ENCODE measurements around the gene LILRA6.

The LILRA6 gene

DNA sequence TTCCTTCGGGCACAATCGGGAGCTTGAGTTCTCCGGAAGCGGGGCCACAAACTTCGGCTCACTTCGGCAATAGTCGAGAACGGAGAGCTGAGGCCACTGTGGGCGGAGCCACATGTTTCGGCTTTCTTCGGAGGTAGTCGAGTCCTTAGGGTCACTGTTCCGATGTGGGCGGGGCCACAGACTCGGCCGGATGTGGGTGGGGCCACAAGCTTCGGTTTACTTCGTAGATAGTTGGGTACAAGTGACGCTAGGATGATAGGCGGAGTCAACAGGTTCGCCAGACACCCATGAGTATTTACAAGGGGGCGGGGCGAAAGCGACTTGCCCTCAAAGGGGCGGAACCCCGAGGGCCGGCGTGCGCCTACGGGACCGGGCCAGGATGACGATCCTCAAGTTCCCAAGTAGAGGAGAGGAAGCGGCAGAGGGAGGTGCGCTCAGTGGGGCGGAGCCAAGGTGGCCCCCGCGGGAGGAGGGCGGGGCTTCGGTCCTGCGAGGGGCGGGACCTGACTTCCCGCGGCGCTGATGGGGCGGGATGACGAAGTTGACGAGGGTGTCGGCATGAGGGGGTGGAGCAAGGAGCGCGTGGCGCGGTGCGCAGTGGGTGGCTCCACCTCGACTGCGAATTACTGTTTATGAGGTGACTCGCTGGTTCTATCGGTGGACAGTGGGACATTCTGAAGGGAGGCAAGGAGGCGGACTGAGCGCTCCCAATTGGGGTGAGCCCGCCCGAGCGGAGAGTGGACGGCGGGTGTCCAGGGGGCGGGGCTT lies 52.7 kb downstream of the LILRA6 start:
- in situ Hi-C loops (cut with HindIII; ENCODE audit: low sequenced_read_pairs), result no loop called here
- peak; percentile 100 for DNase-seq (ENCODE audit: low read depth, low spot score)
- TF ChIP-seq, protein P1, sequence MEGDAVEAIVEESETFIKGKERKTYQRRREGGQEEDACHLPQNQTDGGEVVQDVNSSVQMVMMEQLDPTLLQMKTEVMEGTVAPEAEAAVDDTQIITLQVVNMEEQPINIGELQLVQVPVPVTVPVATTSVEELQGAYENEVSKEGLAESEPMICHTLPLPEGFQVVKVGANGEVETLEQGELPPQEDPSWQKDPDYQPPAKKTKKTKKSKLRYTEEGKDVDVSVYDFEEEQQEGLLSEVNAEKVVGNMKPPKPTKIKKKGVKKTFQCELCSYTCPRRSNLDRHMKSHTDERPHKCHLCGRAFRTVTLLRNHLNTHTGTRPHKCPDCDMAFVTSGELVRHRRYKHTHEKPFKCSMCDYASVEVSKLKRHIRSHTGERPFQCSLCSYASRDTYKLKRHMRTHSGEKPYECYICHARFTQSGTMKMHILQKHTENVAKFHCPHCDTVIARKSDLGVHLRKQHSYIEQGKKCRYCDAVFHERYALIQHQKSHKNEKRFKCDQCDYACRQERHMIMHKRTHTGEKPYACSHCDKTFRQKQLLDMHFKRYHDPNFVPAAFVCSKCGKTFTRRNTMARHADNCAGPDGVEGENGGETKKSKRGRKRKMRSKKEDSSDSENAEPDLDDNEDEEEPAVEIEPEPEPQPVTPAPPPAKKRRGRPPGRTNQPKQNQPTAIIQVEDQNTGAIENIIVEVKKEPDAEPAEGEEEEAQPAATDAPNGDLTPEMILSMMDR (IDR thresholded peaks at IDR 0.05; ENCODE audit: low read depth, low read length), result no peak
- H3K4me3 ChIP-seq (ENCODE audit: low read depth, low read length), result peak overlapping the region; percentile 84

DNA sequence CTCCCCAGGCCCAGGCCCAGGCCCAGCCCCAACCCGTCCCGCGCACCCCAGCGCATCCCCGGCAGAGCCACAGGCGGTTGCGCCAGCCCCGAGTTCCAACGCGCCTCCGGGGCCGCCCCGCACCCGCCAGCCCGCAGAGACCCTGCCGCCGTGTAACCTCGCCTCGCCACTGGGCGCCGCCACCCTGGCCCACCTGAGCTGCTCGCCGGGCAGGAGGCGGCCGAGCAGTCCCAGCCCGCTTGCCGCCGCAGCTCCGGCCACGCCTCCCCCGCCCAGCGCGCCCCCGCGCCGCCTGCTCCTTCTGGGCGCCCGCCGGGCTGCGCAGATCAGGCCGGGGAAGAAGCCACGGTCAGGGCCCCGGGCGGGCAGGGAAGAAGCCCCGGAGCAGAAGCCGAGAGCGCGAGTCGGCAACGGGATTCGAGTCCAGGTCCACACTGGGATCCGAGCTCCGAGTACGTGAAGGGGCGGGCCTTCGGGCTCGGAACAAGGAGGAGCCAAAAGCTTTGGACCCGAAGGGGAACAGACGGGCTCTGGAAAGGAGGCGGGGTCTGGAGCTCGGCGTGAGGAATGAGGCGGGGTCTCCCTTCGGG lies 53.4 kb downstream of the LILRA6 start, which contains the start of gene MBOAT7:
TSS of gene MBOAT7 (minus strand) at position 436 of the 590 bp plus-strand sequence. CDS start 1,072 bp downstream, outside the sequence.
- in situ Hi-C loops (cut with HindIII; ENCODE audit: low sequenced_read_pairs), result no loop called here
- no peak for DNase-seq (ENCODE audit: low read depth, low spot score)
- peak within 1 kb of the TSS; percentile 84 for H3K4me3 ChIP-seq (ENCODE audit: low read depth, low read length)

DNA sequence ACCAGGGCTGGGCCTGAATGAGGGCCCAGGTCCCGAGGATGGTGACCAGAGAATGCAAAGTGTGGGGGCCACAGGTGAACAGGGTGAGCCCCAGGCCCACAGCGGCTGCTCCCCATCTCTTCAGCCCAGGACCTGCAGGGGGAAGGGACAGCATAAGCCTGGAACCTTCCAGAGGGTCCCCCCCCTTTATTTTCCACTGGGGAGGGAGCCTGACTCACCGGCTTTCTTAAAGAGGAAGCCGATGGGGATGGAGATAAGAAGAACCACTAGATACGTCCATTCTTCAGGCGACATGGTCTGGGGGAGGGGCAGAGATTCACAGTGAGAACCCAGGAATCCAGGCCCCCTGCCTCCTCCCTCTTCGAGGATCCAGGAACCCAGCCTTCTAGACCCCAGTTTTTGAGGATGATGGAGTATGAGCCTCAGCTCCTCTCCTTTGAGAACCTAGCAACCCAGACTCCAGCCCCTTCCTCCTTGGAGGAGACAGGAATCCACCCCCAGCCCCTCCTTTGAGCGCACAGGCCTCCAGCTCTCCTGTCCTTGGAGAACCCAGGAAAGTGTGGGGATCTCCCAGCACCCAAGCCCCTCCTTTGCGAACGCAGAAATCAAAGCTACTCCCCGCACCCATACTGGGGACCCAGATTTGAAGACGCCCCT lies 54.2 kb downstream of the LILRA6 start:
- in situ Hi-C loops (cut with HindIII; ENCODE audit: low sequenced_read_pairs), result no loop called here
- peak overlapping the region; percentile 84 for H3K4me3 ChIP-seq (ENCODE audit: low read depth, low read length)
- DNase-seq (ENCODE audit: low read depth, low spot score), result peak; percentile 55
- TF ChIP-seq, protein P1 (IDR thresholded peaks at IDR 0.05; ENCODE audit: low read depth, low read length), result no peak

More for the DNA sequence above, 53.4 kb downstream of the LILRA6 start, which contains the start of gene MBOAT7:
- TF ChIP-seq, protein P1 (IDR thresholded peaks at IDR 0.05; ENCODE audit: low read depth, low read length), result peak; percentile 11

DNA sequence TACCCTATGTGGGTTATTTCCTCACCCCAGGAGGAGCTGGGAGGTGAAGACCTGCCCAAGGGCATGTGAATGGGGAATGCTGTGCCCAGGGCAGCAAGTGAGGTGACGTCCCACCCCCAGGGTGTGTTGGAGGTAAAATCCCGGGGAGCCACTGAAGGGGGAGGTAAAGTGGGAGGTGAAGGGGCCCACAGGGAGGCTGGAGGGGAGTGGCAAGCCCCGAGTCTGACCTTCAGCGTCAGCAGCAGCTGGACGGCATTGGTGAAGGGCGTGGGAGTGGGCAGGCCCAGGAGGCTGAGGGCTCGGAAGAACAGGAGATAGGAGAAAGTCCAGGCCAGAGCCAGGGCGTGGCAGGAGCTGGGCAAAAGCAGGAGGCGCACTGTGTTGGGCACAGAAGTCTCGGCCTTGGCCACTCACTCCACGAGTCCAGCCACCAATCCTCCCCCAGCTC lies 55.6 kb downstream of the LILRA6 start:
- H3K4me3 ChIP-seq (ENCODE audit: low read depth, low read length), result no peak overlapping the region
- no peak for DNase-seq (ENCODE audit: low read depth, low spot score)
- in situ Hi-C loops (cut with HindIII; ENCODE audit: low sequenced_read_pairs), result no loop called here
- TF ChIP-seq, protein P1 (IDR thresholded peaks at IDR 0.05; ENCODE audit: low read depth, low read length), result no peak
